SIG-M5 treated with dmso at 0.1 percent for 504 hours (cell line): Measurements from ENCODE around the gene ECE1.

Experiments used
- DNase-seq: peaks from one replicate; lab custom pipeline; 2025; ENCODE audit not compliant: unreplicated experiment; lab: John Stamatoyannopoulos, UW

ECE1 gene

DNA sequence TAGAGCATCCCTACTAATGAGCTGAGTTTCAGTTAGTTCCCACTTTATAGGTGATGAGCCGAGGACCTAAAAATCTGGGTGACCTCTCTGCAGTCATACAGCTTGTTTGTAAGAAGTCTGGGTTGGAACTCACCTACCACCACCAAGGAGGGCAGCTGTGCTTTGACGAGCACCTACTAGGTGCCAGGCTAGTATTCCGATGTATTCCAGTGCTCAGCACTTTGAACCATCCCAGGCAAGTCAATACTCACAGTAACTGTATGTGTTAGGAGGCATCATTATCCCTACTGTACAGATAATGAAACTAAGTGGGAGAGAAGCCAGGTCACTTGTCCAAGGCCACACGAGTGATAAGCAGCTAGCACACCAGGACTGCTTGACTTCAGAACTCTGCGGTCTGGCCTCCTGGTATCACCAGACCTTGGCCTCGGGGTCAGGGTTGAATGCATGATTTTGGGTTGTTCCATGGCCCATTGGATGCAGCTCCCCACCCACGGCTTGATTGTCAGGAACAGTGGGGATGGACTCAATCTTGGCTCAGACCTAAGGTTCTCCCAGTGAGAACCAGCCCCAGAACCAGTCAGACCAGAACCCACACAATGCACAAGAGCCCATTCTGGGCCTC is 20.7 kb downstream of the ECE1 start:
- no peak for DNase-seq

DNA sequence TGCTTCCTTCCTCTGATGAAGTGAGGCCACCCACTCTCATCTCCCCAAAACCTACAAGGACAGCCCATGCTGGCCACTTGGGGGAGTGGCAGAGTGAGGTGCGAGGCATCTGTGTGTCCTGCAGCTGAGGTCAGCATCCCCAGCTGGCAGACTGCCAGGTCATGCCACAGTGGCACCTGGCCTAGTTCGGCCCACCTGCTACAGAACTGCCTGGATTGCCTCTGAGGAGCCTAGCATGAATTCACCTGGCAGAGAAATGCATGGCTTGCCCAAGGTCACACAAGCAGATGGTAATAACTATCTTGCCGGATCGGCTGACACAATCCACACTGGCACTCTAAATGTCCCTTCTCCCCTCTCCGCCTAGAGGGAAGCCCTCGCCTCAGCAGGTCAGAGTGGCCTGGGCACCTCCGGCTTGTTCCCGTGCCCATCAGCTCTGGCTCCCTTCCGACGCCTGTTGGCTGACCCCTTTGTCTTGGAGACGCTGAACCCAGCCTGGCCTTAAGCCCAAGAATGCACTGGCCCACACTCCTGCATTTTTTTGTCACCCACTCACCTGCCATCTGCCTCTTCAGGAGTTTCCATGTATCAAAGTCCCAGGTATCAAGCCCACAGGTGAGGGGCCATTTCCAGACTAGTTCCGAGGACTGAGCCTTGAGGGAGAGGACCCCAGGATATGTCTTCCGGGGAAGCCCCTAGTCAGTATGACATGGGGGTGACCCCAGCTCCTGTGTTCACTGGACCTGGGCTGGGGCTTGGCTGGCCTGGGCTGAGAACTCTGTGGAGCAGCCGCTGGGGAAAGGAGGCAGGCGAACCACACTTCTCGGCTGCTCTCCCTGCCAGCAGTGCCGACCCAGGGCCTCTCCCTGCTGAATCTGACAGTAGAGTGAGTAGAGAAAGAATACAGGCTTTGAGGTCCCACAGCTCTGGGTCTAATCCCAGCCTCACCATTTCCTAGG is 21.7 kb downstream of the ECE1 start:
- no peak for DNase-seq

- DNase-seq, result no peak
Measured at GRCh38 chr1:21267191-21268077, 22.8 kb downstream of the ECE1 start.

- DNase-seq, result no peak
Measured at GRCh38 chr1:21266119-21266774, 24.0 kb downstream of the ECE1 start.

DNA sequence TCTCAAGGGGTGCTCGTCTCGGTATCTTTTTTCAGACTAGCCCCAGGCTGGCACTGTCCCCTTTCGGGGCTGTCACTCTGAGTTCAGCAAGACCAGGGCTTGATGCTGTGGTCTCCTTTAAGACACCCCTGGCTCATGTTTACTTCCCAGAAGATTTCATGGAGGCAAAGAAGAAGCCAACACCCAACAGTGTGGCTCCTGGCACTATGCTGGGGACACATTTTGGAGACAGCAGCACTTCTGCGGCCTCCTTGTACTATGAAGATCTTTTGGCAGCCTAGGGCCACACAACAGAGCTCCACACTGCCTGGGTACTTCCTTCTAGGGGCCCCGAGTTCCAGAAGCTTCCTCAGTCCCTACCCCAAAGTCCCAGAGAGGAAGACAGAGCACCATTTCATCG is 24.6 kb downstream of the ECE1 start:
- no peak for DNase-seq

- DNase-seq, result no peak
Measured at GRCh38 chr1:21264898-21265297, 25.4 kb downstream of the ECE1 start.

DNA sequence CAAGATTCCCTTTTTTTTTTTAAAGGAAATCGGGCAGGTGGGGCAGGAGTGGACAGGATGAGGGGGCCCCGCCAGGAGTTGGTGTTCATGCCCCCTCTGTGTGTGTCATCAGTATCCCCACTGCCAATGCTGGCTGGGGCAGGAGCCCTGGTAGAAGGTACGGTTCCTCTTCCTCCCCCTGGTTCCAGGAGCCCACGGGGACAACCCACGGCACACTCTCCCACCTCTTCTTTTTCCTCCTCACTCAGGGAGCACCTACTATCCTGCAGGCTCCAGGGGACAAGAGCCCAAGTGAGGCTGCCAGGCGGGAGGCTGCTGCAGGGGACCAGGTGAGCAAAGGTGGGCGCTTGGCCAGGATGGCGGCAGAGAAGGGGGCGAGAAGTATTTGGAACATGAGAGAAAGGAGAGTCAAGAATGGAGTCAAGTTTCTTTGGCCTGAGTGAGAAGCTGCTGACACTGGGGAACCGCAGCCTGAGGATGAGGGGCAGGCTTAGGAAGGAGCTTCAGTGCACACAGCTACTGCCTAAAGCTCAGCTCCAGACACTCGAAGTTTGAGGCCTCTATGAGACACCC is 26.5 kb downstream of the ECE1 start:
- DNase-seq, result no peak

DNA sequence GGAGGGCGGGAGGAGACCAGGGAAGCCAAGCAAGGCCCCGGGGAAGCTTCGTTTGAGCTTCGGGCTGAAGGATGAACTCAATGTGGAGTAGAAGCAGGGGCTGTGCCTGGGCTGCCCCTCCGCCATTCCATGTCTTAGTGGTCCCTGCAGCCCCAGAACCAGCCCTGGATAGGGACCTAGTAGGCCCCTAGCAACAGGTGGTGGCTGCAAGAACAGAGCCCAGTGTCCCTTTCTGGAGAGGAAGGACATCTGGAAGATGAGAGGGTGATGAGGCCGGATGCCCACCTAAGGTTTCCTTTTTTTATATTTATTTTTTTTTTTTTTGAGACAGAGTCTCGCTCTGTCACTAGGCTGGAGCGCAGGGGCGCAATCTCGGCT is 27.2 kb downstream of the ECE1 start:
- no peak for DNase-seq

DNA sequence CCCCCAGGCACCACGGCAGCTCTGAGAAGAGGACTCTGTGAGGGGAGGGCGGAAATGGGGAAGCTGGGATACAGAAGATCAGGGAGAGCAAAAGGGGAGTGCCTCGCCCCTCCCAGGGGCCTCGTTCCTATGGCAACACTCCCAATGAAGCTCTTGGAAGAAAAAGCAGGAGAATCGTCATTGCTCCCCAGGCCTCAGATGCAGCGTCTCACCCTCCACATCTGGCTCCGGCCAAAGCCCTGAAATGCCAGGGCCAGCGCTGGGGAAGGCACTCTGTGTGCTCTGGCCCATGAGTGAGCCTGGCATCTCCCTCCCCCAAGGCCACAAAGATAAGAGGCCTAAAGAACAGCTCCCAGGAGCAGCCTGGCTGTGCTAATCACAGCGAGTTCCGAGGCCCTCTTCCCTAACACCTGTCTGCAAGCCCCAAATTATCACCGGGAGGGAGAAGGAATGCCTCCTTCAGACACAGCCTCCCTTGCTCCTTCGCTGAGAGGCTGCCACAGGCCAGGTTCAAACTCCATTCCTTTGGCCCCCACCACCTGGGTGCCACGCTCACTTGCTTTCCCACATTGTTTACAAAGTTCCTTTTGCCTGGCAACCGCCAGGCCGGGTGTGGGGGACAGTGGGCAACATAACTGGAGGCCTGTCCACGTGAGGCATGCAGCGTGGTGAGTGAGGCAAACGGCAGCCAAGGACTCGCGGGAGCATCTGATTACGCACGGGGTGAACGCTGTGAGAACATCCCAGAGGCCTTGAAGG is 27.8 kb downstream of the ECE1 start:
- DNase-seq, result no peak

DNA sequence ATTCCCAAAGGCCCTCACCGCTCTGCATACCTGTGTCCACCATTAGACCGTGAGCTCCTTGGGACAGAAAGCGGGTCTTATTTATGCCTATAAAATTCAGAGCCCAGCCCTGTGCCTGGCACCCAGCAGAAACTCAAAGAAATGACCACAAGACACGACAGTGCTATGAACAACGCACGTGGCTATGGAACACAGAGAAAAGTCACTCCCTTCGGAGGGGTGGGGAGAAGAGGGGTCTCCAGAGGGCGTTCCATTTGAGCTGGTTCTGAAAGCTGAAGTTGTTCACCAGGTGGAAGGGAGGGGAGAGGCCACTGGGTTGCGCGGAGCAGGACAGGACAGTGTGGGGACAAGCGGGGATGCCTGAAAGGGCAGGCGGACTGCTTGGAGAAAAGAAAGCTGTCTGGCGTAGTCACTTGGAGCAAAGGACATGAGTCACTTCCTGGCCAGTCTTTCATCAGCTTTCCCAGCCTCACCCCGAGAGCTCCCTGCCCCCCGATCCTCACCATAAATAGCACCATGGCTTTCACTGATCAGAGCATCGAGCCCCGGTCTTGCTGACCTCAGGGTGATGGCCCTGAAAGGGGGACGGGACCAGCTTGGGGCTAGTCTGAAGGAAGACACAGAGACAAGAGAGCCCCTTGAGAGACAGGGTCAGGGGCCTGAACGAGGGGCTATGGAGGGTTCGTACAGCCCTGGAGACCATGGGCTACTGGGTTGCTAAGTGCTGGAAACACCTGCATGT is 28.5 kb downstream of the ECE1 start:
- peak; percentile 81 for DNase-seq

- DNase-seq, result no peak
Measured at GRCh38 chr1:21260405-21261125, 29.7 kb downstream of the ECE1 start.

DNA sequence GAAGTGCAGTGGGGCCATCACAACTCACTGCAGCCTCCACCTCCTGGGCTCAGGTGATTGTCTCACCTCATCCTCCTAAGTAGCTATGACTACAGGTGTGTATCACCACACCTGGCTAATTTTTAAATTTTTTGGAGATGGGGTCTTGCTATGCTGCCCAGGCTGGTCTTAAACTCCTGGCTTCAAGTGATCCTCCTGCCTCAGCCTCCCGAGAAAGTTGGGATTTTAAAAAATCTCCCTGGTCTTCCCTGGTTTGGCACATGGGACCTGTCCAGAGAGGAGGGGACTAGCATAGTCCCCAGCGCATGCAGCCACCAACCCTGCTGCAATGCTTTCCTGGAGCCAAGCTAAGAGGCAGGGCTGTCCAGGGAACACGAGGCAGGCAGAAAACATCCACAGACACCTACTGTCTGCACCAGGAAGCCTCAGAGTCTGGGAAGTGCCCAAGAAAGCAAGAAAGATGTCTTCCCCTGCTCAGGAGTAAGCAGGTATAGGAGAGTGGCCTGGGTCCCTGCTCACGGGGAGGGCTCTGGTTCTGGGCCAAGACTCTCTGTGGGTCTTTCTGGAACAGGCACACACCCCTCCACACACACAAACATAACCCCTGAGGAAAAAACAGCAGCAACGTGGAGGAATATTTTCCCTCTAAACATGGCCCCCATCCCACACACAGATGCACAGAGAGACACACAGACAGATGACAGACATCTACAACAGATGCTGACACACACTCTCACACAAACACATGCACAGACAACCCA is 30.8 kb downstream of the ECE1 start:
- DNase-seq, result no peak

- no peak for DNase-seq
Measured at GRCh38 chr1:21258331-21259134, 31.7 kb downstream of the ECE1 start.

DNA sequence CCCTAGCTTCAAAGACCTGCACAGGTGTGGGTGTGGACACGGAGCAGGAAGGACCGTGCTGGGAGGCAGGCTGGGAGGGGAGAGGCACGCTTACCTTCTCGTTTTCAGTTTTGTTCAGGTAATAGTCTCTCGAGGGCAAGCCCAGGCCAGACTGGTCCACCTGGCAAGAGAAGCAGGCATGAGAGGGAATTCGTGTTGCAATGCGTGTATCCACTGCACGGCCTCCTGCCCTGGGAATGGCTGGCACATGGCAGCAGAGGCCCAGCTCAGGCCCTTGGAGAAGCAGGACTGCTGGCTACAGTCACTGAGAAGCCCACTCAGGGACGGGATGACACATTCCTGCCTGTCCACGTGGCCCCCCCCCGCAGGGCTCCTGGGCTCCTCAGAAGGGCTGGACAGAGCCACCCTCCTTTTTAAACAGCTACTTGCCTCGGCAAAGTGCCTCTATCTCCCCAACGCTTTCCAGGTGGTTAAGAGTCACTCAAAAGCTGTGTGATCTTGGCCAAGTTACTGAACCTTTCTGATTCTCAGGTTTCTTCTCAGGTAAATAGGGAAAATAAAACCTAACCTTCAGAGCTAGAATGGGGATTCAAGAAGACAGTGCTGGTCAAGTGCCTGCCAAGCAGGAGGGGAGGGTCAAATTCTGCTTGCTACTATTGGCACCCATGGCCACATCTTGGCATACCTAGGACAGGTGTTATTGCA is 32.7 kb downstream of the ECE1 start:
- no peak for DNase-seq

GRCh38 chr1:21256776-21257175 is 33.5 kb downstream of the ECE1 start:
- no peak for DNase-seq

DNA sequence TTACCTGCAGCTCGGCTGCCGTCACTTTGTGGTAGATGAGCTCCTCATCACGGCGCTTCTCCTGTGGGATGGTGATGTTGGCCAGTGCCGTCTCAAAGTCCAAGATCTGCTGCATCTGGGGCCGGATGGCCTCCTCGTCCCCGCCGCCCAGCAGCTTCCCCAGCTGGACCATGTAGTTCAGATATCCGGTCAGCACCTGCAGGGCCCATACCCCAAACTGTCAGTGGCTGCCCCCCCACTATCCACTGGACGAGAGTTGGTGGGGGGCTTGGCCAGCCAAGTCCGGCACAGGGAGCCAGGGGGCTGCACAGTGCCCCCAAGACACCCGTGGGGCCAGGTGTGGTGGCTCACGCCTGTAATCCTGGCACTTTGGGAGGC is 34.3 kb downstream of the ECE1 start:
- DNase-seq, result no peak
